GM12874 (cell line): ENCODE measurements around the gene VAV1.

ENCODE experiments used
- TF ChIP-seq, protein P1 (sequence below): IDR thresholded peaks from 2 replicates; pipeline ENCODE4 v1.5.1; 2011; ENCODE audit warnings: low read depth, mild to moderate bottlenecking, control low read depth, low read length, moderate library complexity; ENCODE audit not compliant: insufficient read depth

The VAV1 gene

DNA sequence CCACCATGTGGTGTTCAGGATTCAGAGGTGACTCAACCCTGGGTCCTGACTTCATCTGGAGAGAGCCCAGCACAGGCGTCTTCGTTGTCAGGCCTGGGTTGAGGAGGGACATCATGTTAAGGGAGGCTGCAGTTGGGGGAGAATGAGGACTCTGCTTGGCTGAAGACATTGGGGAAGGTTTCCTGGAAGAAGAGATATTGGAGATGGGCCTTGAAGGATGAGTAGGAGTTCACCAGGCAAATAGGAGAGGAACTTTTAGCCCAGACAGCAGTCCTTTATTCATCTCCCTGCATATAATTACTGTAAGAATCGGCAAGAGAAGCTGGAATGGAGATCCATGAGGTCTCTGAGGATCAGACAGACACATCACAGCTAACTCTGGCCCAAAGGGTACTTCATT, 38.9 kb downstream of the VAV1 start:
- TF ChIP-seq, protein P1, sequence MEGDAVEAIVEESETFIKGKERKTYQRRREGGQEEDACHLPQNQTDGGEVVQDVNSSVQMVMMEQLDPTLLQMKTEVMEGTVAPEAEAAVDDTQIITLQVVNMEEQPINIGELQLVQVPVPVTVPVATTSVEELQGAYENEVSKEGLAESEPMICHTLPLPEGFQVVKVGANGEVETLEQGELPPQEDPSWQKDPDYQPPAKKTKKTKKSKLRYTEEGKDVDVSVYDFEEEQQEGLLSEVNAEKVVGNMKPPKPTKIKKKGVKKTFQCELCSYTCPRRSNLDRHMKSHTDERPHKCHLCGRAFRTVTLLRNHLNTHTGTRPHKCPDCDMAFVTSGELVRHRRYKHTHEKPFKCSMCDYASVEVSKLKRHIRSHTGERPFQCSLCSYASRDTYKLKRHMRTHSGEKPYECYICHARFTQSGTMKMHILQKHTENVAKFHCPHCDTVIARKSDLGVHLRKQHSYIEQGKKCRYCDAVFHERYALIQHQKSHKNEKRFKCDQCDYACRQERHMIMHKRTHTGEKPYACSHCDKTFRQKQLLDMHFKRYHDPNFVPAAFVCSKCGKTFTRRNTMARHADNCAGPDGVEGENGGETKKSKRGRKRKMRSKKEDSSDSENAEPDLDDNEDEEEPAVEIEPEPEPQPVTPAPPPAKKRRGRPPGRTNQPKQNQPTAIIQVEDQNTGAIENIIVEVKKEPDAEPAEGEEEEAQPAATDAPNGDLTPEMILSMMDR, result no peak

DNA sequence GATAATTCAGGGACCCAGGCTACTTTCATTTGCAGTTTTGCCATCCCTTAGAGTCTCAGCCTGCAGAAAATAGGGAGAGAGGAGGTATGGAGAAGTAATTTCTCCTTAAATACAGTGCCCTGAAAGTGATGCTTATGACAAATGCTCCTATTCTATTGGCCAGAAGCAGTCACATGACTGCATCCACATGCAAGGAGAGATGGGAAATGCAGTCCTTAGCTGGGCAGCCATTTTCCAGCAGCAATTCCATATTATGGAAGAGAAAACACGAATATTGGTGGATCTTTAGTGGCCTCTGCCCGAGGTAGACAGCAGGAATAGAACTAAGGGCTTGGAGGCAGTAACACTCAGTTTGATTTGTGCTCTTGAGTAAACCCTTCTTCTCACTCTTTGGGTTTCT, 39.4 kb downstream of the VAV1 start:
- TF ChIP-seq, protein P1, result no peak

DNA sequence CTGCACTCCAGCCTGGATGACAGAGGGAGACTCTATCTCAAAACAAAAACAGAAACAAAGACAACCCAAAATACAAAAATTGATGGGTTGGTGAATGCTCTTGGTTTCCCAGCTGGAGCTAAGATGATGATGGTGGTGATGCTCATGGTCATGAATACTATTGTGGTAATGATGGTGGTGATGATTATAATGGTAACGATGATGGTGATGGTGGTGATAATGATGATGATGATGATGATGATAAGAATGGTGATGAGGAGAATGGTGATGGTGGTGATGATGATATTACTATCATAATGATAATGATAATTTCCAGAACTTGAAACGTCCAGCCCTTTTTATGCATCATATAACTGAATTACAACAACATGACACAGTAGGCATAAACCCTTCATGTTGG, 40.1 kb downstream of the VAV1 start:
- TF ChIP-seq, protein P1, result no peak

DNA sequence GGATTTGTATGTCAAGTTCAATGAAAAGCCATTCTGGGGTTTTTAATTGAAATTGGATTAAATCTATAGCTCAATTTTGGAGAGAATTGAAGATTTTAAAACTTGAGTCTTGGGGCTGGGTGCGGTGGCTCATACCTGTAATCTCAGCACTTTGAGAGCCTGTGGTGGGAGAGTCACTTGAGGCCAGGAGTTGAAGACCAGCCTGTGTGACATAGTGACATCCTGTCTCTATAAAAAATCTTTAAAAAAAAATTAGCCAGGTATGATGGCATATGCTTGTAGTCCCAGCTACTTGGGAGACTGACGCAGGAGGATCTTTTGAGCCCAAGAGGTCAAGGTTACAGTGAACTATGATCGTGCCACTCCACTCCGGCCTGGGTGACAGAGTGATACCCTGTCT, 41.2 kb downstream of the VAV1 start:
- TF ChIP-seq, protein P1, result no peak

DNA sequence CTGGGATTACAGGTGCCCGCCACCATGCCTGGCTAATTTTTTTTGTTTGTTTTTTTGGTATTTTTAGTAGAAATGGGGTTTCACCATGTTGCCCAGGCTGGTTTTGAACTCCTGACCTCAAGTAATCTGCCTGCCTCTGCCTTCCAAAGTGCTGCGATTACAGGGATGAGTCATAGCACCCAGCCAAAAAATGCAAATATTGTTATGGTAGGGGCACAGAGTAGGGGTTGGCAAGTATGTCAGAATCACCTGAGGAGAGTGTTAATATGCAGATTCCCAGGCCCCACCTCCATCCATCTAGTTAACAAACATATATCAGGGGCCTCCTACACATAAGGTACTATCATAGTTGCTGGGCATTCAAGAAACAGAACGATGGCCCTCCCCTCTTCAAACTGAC, 44.7 kb downstream of the VAV1 start:
- TF ChIP-seq, protein P1, result no peak

DNA sequence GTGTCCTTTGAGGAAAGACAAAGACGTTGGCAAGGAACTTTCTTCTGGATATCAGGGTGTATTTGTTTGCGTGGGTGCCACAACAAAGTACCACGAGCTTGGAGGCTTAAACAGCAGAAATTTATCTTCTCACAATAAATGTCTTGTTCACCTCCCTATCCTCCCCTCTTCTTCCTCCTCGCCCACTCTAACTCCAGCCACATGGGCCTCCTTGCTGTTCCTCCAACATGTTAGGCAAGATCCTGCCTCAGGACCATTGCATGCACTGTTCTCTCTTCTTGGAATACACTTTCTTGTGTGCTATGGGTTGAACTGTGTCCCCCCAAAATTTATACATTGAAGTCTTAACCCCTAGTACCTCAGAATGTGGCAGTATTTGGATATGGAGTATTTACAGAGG, 45.7 kb downstream of the VAV1 start:
- TF ChIP-seq, protein P1, result no peak

DNA sequence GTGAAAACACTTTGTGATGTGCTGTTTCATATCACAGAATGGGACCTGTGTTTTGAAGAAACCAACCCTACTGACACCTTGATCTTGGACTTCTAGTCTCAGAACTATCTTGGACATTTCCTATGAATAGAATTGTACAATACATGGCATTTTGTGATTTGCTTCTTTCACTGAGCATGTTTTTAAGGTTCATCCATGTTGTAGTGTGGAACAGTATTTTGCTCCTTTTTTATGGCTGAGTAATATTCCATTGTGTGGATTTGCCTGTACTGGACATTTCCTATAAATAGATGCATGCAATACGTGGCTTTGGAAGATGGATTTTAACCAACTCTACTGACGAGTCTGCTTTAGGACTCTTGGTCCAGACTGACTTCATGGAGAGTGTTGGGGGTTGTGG, 46.8 kb downstream of the VAV1 start:
- TF ChIP-seq, protein P1, result no peak

DNA sequence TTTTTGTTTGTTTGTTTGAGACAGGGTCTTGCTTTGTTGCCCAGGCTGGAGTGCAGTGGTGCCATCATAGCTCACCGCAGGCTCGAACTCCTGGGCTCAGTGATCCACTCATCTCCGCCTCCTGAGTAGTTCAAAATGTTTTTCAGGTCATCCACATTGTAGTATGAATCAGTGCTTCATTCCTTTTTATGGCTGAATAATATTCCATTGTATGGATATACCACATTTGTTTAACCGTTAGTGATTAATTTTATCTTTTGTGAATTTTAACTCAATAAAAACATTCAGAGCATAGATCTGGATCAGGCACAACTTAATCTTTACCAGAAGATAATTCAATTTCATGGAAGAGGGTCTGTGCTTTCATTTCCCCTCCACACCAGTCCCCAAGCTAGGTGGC, 47.7 kb downstream of the VAV1 start:
- TF ChIP-seq, protein P1, result no peak
